Right atrium auricular region (tissue), 2 donors: ENCODE data around the gene GJA1. TPM values are rescaled to one million over a fixed set of nuclear protein-coding genes. Genes with fewer than 3 reads are reported as not detected.

Experiments
- DNase-seq: peaks from one replicate; pipeline ENCODE4 v3.0.0-alpha.2; 2019; ENCODE audit warnings: low spot score
- H3K27ac ChIP-seq, 2 donors: fragments of 200-600 bp; sonication (generic); 1 replicate in 1 of 2; 2 replicates in 1 of 2; pipeline ENCODE4 v1.5.1; 2016 to 2019
- H3K27me3 ChIP-seq, 2 donors: fragments of 200-600 bp; sonication (generic); one replicate each; pipeline versions ENCODE4 v1.5.1 to v1.6.0; 2017 to 2019
- H3K36me3 ChIP-seq: fragments of 200-600 bp; sonication (generic); one replicate; pipeline ENCODE4 v1.5.1; 2016
- H3K4me1 ChIP-seq, 2 donors: fragments of 200-600 bp; sonication (generic); one replicate each; pipeline versions ENCODE4 v1.5.1 to v1.6.0; 2017 to 2019
- H3K4me3 ChIP-seq, 2 donors: fragments of 200-600 bp; sonication (generic); 1 replicate in 1 of 2; 2 replicates in 1 of 2; pipeline ENCODE4 v1.5.1; 2017 to 2019; ENCODE audit warnings: mild to moderate bottlenecking in 1 of 2, moderate library complexity in 1 of 2
- H3K9me3 ChIP-seq, 2 donors: fragments of 200-600 bp; sonication (generic); one replicate each; pipeline ENCODE4 v1.5.1; 2019
- total RNA-seq, 2 donors: library from RNA; depleted of rRNA; stranded (reverse); fragments of >200 nt; gene quantifications; one replicate each; pipeline ENCODE4 v1.1.0, GENCODE V29; 2016
- TF ChIP-seq, protein P1 (sequence below), 2 donors: fragments of 200-600 bp; sonication (generic); IDR thresholded peaks; one replicate each; pipeline ENCODE4 v1.5.1; 2019; ENCODE audit warnings: antibody characterized with exemption in 2 of 2

The GJA1 gene
- total RNA-seq, 2 donors from 2014 or later: 122 to 235 TPM

DNA sequence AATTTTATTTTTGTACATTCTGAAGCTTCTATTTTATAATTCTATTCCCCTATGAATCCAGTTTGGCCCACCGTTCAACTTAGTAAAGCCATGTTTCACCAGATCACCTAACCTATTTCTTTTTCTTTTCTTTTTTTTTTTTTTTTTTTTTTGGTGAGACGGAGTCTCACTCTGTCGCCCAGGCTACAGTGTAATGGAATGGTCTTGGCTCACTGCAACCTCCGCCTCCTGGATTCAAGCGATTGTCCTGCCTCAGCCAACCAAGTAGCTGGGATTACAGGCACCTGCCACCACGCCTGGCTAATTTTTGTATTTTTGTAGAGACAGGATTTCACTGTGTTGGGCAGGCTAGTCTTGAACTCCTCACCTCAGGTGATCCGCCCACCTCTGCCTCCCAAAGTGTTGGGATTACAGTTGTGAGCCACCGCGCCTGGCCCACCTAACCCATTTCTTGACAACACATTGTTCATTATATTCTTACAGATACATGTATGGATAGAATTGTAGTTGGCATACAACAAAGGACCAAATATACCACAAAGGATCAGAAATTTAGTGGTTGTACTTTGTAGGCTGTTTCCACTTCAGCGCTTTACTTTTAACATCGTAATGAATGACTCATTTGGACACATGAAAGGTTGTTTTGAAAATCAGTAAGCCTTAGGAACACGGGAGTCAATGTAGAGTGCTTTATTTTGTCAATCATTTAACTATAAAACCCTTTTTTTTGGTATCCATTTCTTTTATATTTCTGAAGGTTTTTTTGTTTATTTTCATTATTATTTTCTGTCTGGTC, 63.2 kb downstream of the GJA1 start:
- no peaks in the 10 kb centered on the region for H3K4me1 ChIP-seq
- TF ChIP-seq, protein P1, sequence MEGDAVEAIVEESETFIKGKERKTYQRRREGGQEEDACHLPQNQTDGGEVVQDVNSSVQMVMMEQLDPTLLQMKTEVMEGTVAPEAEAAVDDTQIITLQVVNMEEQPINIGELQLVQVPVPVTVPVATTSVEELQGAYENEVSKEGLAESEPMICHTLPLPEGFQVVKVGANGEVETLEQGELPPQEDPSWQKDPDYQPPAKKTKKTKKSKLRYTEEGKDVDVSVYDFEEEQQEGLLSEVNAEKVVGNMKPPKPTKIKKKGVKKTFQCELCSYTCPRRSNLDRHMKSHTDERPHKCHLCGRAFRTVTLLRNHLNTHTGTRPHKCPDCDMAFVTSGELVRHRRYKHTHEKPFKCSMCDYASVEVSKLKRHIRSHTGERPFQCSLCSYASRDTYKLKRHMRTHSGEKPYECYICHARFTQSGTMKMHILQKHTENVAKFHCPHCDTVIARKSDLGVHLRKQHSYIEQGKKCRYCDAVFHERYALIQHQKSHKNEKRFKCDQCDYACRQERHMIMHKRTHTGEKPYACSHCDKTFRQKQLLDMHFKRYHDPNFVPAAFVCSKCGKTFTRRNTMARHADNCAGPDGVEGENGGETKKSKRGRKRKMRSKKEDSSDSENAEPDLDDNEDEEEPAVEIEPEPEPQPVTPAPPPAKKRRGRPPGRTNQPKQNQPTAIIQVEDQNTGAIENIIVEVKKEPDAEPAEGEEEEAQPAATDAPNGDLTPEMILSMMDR (IDR thresholded peaks at IDR 0.05): no peak
- no peak overlapping the region for H3K27ac ChIP-seq

More for the DNA sequence above, 63.2 kb downstream of the GJA1 start:
- DNase-seq: no peak
- no peaks in the 10 kb centered on the region for H3K9me3 ChIP-seq
- no peak overlapping the region for H3K4me3 ChIP-seq
- H3K36me3 ChIP-seq: no peaks in the 10 kb centered on the region
- no peaks in the 10 kb centered on the region for H3K27me3 ChIP-seq

Other genes with a start within 250 kb of the GJA1 start
- gene TBC1D32, start 101.2 kb upstream of the GJA1 start, total RNA-seq: 1 to 10 TPM; 4.3 to 5.5 TPM